Left kidney (tissue), 2 donors: ENCODE measurements around the gene ERCC3. TPM values are rescaled to one million over a fixed set of nuclear protein-coding genes. Genes with fewer than 3 reads are reported as not detected.
"Not testable (repeated sequence)": the region's sequence is repeated elsewhere in the genome, so short reads cannot be mapped to it uniquely, and the experiment has no call there.

Source experiments
- DNase-seq: peaks from one replicate; pipeline ENCODE4 v3.0.0-alpha.2; 2013
- polyA plus RNA-seq: library from polyadenylated mRNA; unstranded; fragments of 120-200 nt; gene quantifications from one replicate; pipeline ENCODE4 v1.2.1, GENCODE V29; 2013; ENCODE audit not compliant: insufficient read length

ERCC3 gene
- polyA plus RNA-seq, 1 donor: 86.4 TPM

GRCh38 chr2:127227264-127227660, 66.7 kb downstream of the ERCC3 start:
- DNase-seq: not testable (repeated sequence)

- no peak for DNase-seq
Measured at GRCh38 chr2:127226520-127227263, 67.3 kb downstream of the ERCC3 start.

- DNase-seq: no peak
Measured at GRCh38 chr2:127226132-127226519, 67.8 kb downstream of the ERCC3 start.

- no peak for DNase-seq
Measured at GRCh38 chr2:127225186-127225960, 68.6 kb downstream of the ERCC3 start.

- DNase-seq: not testable (repeated sequence)
Measured at GRCh38 chr2:127224135-127224534, 69.8 kb downstream of the ERCC3 start.

- peak; percentile 57 for DNase-seq
Measured at GRCh38 chr2:127220768-127221527, 73.0 kb downstream of the ERCC3 start.

GRCh38 chr2:127220102-127220767, 73.7 kb downstream of the ERCC3 start, which contains the start of gene CYP27C1:
CYP27C1 (minus strand) TSS chr2:127220299; CDS start chr2:127220270, 29 bp downstream.
- peak; percentile 60 for DNase-seq

GRCh38 chr2:127219171-127220070, 74.5 kb downstream of the ERCC3 start:
- peak; percentile 57 for DNase-seq

- DNase-seq: no peak
Measured at GRCh38 chr2:127218812-127219170, 75.2 kb downstream of the ERCC3 start.

GRCh38 chr2:127217470-127218325, 76.2 kb downstream of the ERCC3 start:
- no peak for DNase-seq

GRCh38 chr2:127216593-127216992, 77.4 kb downstream of the ERCC3 start:
- DNase-seq: no peak

- DNase-seq: no peak
Measured at GRCh38 chr2:127216095-127216494, 77.8 kb downstream of the ERCC3 start.

- not testable (repeated sequence) for DNase-seq
Measured at GRCh38 chr2:127214201-127214600, 79.7 kb downstream of the ERCC3 start.

GRCh38 chr2:127208313-127208712, 85.6 kb downstream of the ERCC3 start:
- DNase-seq: peak; percentile 62

Other genes with a start within 250 kb of the ERCC3 start
- gene BIN1, start 187.0 kb downstream of the ERCC3 start, polyA plus RNA-seq: 103 TPM
- 13.8 TPM for gene CYP27C1, start 73.8 kb downstream of the ERCC3 start, polyA plus RNA-seq
- gene MAP3K2, start 93.8 kb upstream of the ERCC3 start, polyA plus RNA-seq: 28.5 TPM
- 3.6 TPM for gene PROC, start 124.3 kb upstream of the ERCC3 start, polyA plus RNA-seq
- 86.2 TPM for gene IWS1, start 232.3 kb upstream of the ERCC3 start, polyA plus RNA-seq
- 22.8 TPM for gene MYO7B, start 241.5 kb upstream of the ERCC3 start, polyA plus RNA-seq